Neutrophil (primary cell): ENCODE data around the gene LNX1.
"Not testable (repeated sequence)": the region's sequence is repeated elsewhere in the genome, so short reads cannot be mapped to it uniquely, and the experiment has no call there.

ENCODE experiments used
- H3K27ac ChIP-seq: fragments of 200-600 bp; sonication (generic); 2 replicates; pipeline ENCODE4 v1.5.1; 2016; ENCODE audit warnings: mild to moderate bottlenecking, moderate library complexity
- H3K27me3 ChIP-seq: fragments of 200-600 bp; sonication (generic); 2 replicates; pipeline ENCODE4 v1.6.0; 2016; ENCODE audit warnings: mild to moderate bottlenecking
- H3K36me3 ChIP-seq: fragments of 200-600 bp; sonication (generic); 2 replicates; pipeline ENCODE4 v1.5.1; 2017
- H3K4me1 ChIP-seq, 2 experiments: fragments of 200-600 bp in 1 of 2; sonication (generic) in 1 of 2; 1 replicate in 1 of 2; 2 replicates in 1 of 2; pipeline versions ENCODE4 v1.5.1 to v1.6.1; 2013 to 2016; ENCODE audit warnings: low read depth in 1 of 2, low read length in 1 of 2, mild to moderate bottlenecking in 1 of 2, moderate library complexity in 1 of 2; ENCODE audit not compliant: control insufficient read depth in 1 of 2, insufficient read depth in 1 of 2
- H3K4me3 ChIP-seq, 2 experiments: fragments of 200-600 bp in 1 of 2; sonication (generic) in 1 of 2; 1 replicate in 1 of 2; 2 replicates in 1 of 2; pipeline ENCODE4 v1.5.1; 2013 to 2016; ENCODE audit warnings: low read depth in 1 of 2, low read length in 1 of 2, mild to moderate bottlenecking in 1 of 2, moderate library complexity in 1 of 2
- H3K9me3 ChIP-seq: fragments of 200-600 bp; sonication (generic); 2 replicates; pipeline ENCODE4 v1.5.1; 2016
- CTCF ChIP-seq: fragments of 200-600 bp; sonication (generic); IDR thresholded peaks from 2 replicates; pipeline ENCODE4 v1.5.1; 2016; ENCODE audit warnings: antibody characterized with exemption

LNX1 gene

GRCh38 chr4:53479736-53480525, 111.4 kb downstream of the LNX1 start:
- TF ChIP-seq CTCF, result no peak
- no peaks in the 10 kb centered on the region for H3K36me3 ChIP-seq
- no peaks in the 10 kb centered on the region for H3K4me1 ChIP-seq
- H3K27ac ChIP-seq, result no peak overlapping the region
- no peaks in the 10 kb centered on the region for H3K9me3 ChIP-seq
- H3K27me3 ChIP-seq, result no peaks in the 10 kb centered on the region
- H3K4me3 ChIP-seq, result no peak overlapping the region

DNA sequence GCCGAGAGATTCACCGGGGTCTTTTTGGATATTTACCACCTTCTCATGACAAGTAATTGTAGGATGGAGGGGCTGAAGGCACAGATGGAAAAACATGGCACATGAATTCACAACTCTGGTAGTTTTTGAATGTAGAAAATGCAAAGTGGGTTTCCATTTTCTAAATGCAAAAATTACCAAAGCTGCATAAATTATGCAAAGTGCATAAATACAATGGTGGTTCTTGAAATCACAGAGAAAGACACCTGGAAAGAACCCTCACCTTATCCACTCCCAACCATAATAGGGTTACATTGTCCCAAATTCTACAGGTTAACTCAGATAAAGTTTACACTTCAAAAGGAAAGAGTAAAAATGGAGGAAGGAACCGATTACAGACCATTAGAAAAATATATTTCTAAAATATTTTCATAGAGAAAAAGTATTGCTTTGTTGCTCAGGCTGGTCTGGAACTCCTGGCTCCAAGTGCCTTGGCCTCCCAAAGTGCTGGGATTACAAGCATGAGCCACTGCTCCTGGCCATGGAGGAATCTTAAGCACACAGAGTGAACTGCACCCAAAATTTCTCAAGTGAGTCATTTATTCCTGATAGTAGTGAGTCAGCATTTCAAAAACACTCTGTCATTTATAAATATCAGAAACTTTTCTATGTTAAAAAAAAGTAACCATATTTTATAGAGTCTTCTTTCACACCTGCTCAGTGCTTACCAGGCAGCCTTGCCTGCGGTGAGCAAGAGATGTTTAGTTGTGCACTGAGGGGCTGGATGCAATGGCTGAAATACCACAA, 112.4 kb downstream of the LNX1 start:
- Histone ChIP-seq H3K4me1 (no peaks in the 10 kb centered on the region), H3K4me3 (no peak overlapping the region), H3K36me3 (no peaks in the 10 kb centered on the region), H3K27ac (no peak overlapping the region), H3K9me3 (no peaks in the 10 kb centered on the region), H3K27me3 (no peaks in the 10 kb centered on the region)
- no peak for TF ChIP-seq CTCF

DNA sequence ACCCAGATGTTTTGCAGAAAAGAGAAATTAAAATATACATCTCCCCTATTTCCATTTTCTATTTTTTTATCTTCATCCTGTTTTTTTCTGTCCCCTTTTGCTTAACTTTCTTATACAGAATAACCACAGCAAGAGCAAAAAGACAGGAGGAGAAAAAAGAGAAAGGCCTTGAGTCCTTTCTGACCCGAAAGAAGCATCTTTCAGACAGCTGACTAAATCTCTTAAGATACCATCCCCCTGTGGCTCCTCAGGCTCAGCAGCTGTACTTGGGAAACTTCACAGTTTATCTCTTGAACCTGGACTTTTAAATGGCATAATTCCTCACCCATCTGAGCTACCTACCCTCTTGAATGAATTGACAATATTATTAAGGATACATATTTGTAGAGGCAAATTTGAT, 113.7 kb downstream of the LNX1 start:
- Histone ChIP-seq H3K4me3 (no peak overlapping the region), H3K9me3 (no peaks in the 10 kb centered on the region), H3K36me3 (no peaks in the 10 kb centered on the region), H3K27ac (no peak overlapping the region), H3K4me1 (no peaks in the 10 kb centered on the region), H3K27me3 (no peaks in the 10 kb centered on the region)
- no peak for TF ChIP-seq CTCF

DNA sequence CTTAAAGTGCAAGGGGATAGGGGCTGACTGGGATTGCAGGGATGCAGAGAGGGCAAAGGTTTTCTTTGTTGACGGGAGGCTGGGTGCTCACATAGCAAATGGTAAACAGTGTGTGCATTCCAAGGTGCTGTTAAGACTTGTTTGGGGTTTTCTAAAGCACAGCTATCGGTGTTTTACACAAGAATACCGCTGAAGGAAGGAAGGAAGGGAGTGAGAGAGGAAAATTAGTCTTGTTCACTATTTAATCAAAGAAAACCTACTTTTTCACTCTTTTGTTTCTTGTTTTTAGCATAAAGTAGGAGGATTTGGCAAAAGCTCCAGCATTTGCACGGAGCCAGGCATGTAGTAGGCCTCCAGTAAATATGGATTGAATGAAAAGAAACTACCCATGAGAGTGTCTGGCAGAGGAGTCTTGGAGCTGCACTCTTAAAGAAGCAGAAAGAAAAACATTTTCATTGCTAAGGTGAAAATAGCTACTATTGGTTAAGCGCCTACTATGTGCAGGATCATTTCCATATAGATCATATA, 114.2 kb downstream of the LNX1 start:
- H3K4me3 ChIP-seq, result no peak overlapping the region
- H3K27me3 ChIP-seq, result no peaks in the 10 kb centered on the region
- no peaks in the 10 kb centered on the region for H3K9me3 ChIP-seq
- TF ChIP-seq CTCF, result no peak
- H3K4me1 ChIP-seq, result no peaks in the 10 kb centered on the region
- H3K27ac ChIP-seq, result no peak overlapping the region
- H3K36me3 ChIP-seq, result no peaks in the 10 kb centered on the region

DNA sequence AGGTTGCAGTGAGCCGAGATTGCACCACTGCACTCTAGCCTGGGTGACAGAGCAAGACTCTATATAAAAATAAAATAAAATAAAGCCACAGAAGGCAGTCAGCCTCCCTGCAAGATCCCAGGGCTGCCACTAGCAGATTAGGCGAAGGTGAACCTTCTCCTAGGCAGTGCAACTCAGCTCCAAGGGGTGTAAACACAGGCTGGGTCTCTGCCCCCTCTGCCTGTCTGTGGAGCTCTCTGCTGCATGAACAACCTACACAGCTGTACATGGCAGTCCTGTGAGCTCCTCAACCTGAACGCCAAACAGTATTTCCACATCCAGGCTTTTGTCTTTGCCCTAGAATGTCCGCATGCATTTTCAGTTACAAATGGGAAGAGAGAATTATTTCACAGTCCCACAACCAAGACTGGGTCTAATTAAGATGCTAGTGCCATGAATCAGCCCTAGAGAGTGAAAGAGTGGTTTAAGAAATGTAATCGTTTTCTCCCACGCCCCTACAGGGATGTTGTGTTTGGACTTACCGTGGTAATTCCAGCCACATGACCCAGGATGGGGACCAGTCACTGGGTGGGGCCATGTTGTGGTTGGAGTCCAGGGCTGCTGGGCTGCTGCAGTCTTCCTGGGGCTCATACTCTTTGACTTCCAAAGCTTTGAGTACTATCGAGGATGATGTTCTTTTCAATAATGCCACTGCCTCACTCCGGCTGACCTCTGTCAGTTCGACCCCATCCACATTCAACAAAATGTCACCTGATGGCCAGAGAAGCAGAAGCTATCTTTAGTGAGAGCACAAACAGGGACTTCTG, 114.9 kb downstream of the LNX1 start:
- Histone ChIP-seq H3K4me3 (no peak overlapping the region), H3K27me3 (no peaks in the 10 kb centered on the region), H3K27ac (no peak overlapping the region), H3K4me1 (no peaks in the 10 kb centered on the region), H3K36me3 (no peaks in the 10 kb centered on the region), H3K9me3 (no peaks in the 10 kb centered on the region)
- no peak for TF ChIP-seq CTCF

DNA sequence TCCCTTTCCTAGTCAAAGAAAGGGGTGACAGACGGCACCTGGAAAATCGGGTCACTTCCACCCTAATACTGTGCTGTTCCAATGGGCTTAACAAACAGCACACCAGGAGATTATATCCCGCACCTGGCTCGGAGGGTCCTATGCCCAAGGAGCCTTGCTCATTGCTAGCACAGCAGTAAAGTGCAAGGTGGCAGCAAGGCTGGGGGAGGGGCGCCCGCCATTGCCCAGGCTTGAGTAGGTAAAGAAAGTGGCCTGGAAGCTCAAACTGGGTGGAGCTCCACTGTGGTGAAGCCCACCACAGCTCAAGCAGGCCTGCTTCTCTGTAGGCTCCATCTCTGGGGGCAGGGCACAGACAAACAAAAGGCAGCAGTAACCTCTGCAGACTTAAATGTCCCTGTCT, 124.7 kb downstream of the LNX1 start:
- H3K4me3 ChIP-seq, H3K4me1 ChIP-seq, H3K9me3 ChIP-seq, H3K27ac ChIP-seq, H3K27me3 ChIP-seq: not testable (repeated sequence)
- peaks cover 17% of the 10 kb centered on the region for H3K36me3 ChIP-seq
